K562 (cell line): Measurements from ENCODE around the gene WASL. TPM values are rescaled to one million over a fixed set of nuclear protein-coding genes. Genes with fewer than 3 reads are reported as not detected.

Experiments used
- ATF7 ChIP-seq: fragments of 450-650 bp; IDR thresholded peaks from 2 replicates; pipeline ENCODE4 v1.7.1; 2014; ENCODE audit warnings: mild to moderate bottlenecking, moderate library complexity
- CBFA2T3 ChIP-seq: fragments of 450-650 bp; IDR thresholded peaks from 2 replicates; pipeline ENCODE4 v1.6.1; 2017
- CEBPG ChIP-seq, 3 experiments: fragments of 200-800 bp in 1 of 3; sonication (Bioruptor generic) in 1 of 3; sonication (generic) in 1 of 3; formaldehyde crosslinking in 1 of 3; IDR thresholded peaks in 2 of 3; conservative IDR thresholded peaks in 1 of 3; 2 replicates each; pipeline versions ENCODE4 v1.6.1 to v1.8.0; 2016 to 2022; ENCODE audit warnings: missing compliant biosample characterization in 2 of 3, missing genetic modification characterization in 2 of 3, mild to moderate bottlenecking in 1 of 3, missing genetic modification reagents in 1 of 3
- COPS2 ChIP-seq: fragments of 450-650 bp; conservative IDR thresholded peaks from 2 replicates; pipeline ENCODE4 v1.6.1; 2016; ENCODE audit warnings: mild to moderate bottlenecking, moderate library complexity
- HMGXB4 ChIP-seq: sonication (generic); formaldehyde crosslinking; IDR thresholded peaks from 2 replicates; pipeline ENCODE4 v1.8.1; 2023; ENCODE audit warnings: mild to moderate bottlenecking, missing genetic modification reagents
- MAFF ChIP-seq: IDR thresholded peaks from 2 replicates; pipeline ENCODE4 v1.6.1; 2012; ENCODE audit warnings: low read length, improper control_type of control experiment
- MEF2A ChIP-seq: IDR thresholded peaks from 2 replicates; pipeline ENCODE4 v1.6.1; 2011; ENCODE audit warnings: low read depth, mild to moderate bottlenecking, low read length, moderate library complexity; ENCODE audit not compliant: control insufficient read depth
- NFATC3 ChIP-seq: fragments of 450-650 bp; IDR thresholded peaks from 2 replicates; pipeline ENCODE4 v1.6.1; 2017; ENCODE audit warnings: mild to moderate bottlenecking
- PCBP1 ChIP-seq: fragments of 200-400 bp; formaldehyde crosslinking; IDR thresholded peaks from 2 replicates; pipeline ENCODE4 v1.6.1; 2018; ENCODE audit warnings: mild to moderate bottlenecking, low read depth, low read length; ENCODE audit not compliant: poor library complexity, severe bottlenecking
- PHF20 ChIP-seq: fragments of 450-650 bp; IDR thresholded peaks from 2 replicates; pipeline ENCODE4 v1.6.1; 2018; ENCODE audit not compliant: partially characterized antibody
- PREB ChIP-seq: sonication (generic); formaldehyde crosslinking; IDR thresholded peaks from 2 replicates; pipeline ENCODE4 v1.8.1; 2023; ENCODE audit warnings: mild to moderate bottlenecking, missing genetic modification reagents
- PYGO2 ChIP-seq: fragments of 450-650 bp; IDR thresholded peaks from 2 replicates; pipeline ENCODE4 v1.6.1; 2016; ENCODE audit warnings: mild to moderate bottlenecking, missing genetic modification characterization, moderate library complexity, missing compliant biosample characterization
- RBM34 ChIP-seq: fragments of 200-400 bp; formaldehyde crosslinking; IDR thresholded peaks from 2 replicates; pipeline ENCODE4 v1.6.1; 2018; ENCODE audit warnings: low read length, borderline replicate concordance; ENCODE audit not compliant: insufficient read depth
- RERE ChIP-seq: sonication (generic); formaldehyde crosslinking; IDR thresholded peaks from 2 replicates; pipeline ENCODE4 v1.8.0; 2023; ENCODE audit warnings: missing genetic modification reagents, mild to moderate bottlenecking, borderline replicate concordance
- RUNX1 ChIP-seq: sonication (generic); IDR thresholded peaks from 2 replicates; pipeline ENCODE4 v1.6.1; 2016; ENCODE audit warnings: antibody characterized with exemption, low read depth
- SMARCB1 ChIP-seq: IDR thresholded peaks from 2 replicates; pipeline ENCODE4 v1.6.1; 2011; ENCODE audit warnings: improper control_type of control experiment, low read depth; ENCODE audit not compliant: insufficient read length
- TAF15 ChIP-seq: fragments of 200-400 bp; formaldehyde crosslinking; IDR thresholded peaks from 2 replicates; pipeline ENCODE4 v1.6.1; 2017; ENCODE audit warnings: mild to moderate bottlenecking, low read depth, low read length, moderate library complexity
- TRIM24 ChIP-seq, 2 experiments: fragments of 450-650 bp; IDR thresholded peaks; 2 replicates each; pipeline ENCODE4 v1.6.1; 2016
- WHSC1 ChIP-seq: IDR thresholded peaks from one replicate; pipeline ENCODE4 v1.6.1; 2012; ENCODE audit warnings: low read length, control low read depth, inconsistent platforms
- XRCC3 ChIP-seq: fragments of 450-650 bp; IDR thresholded peaks from 2 replicates; pipeline ENCODE4 v1.6.1; 2017; ENCODE audit warnings: mild to moderate bottlenecking, moderate library complexity
- ZNF217 ChIP-seq: sonication (generic); formaldehyde crosslinking; IDR thresholded peaks from 2 replicates; pipeline ENCODE4 v1.8.0; 2022; ENCODE audit warnings: mild to moderate bottlenecking, missing genetic modification reagents
- polyA plus RNA-seq, 8 experiments: library from polyadenylated mRNA; depleted of rRNA in 4 of 8; stranded (reverse) in 5 of 8; unstranded in 3 of 8; fragments of >200 nt; fragmentation: Nextera tagmentation in 2 of 8; fragmentation: Illumina TruSeq in 1 of 8; extraction: Ambion mirVana in 2 of 8; extraction: Trizol in 1 of 8; gene quantifications; 2 replicates each; pipeline versions ENCODE4 v1.2.1 to v1.2.3, GENCODE V29; 2011 to 2014; ENCODE audit warnings: inconsistent platforms in 1 of 8, missing spikeins in 1 of 8
- total RNA-seq, 7 experiments: library from RNA; depleted of rRNA in 6 of 7; stranded (reverse); fragments of >200 nt in 6 of 7; fragmentation: Illumina TruSeq in 2 of 7; extraction: Trizol in 2 of 7; gene quantifications; 2 replicates each; pipeline versions ENCODE4 v1.2.1 to v1.2.3, GENCODE V29; 2011 to 2021; ENCODE audit warnings: low replicate concordance in 1 of 7

The WASL gene
- total and polyA plus RNA-seq, 9 of the 15 experiments (the other 6 are each of a cell fraction or from before 2014, with no cell fraction given) = 3.2 to 13.9 (median 8.3) TPM

GRCh38 chr7:123643495-123644441 is 105.0 kb downstream of the WASL start (continued):
- TF ChIP-seq RERE (CRISPR knock-in tag) = no peak
- TF ChIP-seq CEBPG (CRISPR knock-in tag; IDR thresholded peaks at IDR 0.05) = no peak
- TF ChIP-seq CEBPG (tag; conservative IDR thresholded peaks at IDR 0.05 in 1 of 2, IDR thresholded peaks at IDR 0.05 in 1 of 2) = peak; percentile 88 to 89
- TF ChIP-seq WHSC1 = no peak
- TF ChIP-seq PCBP1 = no peak
- TF ChIP-seq CBFA2T3 = no peak
- TF ChIP-seq HMGXB4 (CRISPR knock-in tag) = no peak
- no peak for TF ChIP-seq NFATC3
- peak; percentile 75 for TF ChIP-seq ATF7
- no peak for TF ChIP-seq ZNF217 (CRISPR knock-in tag)
- TF ChIP-seq XRCC3 = no peak
- no peak for TF ChIP-seq MAFF
- no peak for TF ChIP-seq COPS2
- no peak for TF ChIP-seq RUNX1
- no peak for TF ChIP-seq MEF2A
- TF ChIP-seq PYGO2 = no peak
- no peak for TF ChIP-seq TAF15
- no peak for TF ChIP-seq PHF20
- TF ChIP-seq TRIM24 (IDR thresholded peaks at IDR 0.05) = no peak
- TF ChIP-seq SMARCB1 = no peak
- no peak for TF ChIP-seq PREB (CRISPR knock-in tag)
- TF ChIP-seq RBM34 = no peak
